HG02870 (cell line): Measurements from ENCODE around the gene IGF1R.

Experiments
- ATAC-seq: cut with Tn5 transposase; IDR thresholded peaks from one replicate; pipeline ENCODE4 v1.9.1; 2021; ENCODE audit warnings: mild to moderate bottlenecking, moderate library complexity; ENCODE audit not compliant: unreplicated experiment

The IGF1R gene

GRCh38 chr15:98772895-98773294 lies 124.6 kb downstream of the IGF1R start:
- no peak for ATAC-seq

- no peak for ATAC-seq
Measured at GRCh38 chr15:98773616-98774015, 125.3 kb downstream of the IGF1R start.

- ATAC-seq = no peak
Measured at GRCh38 chr15:98774756-98775497, 126.6 kb downstream of the IGF1R start.

GRCh38 chr15:98775498-98776230 lies 127.3 kb downstream of the IGF1R start:
- no peak for ATAC-seq

GRCh38 chr15:98776607-98777281 lies 128.4 kb downstream of the IGF1R start:
- peak; percentile 75 for ATAC-seq

- ATAC-seq = no peak
Measured at GRCh38 chr15:98777426-98777825, 129.1 kb downstream of the IGF1R start.

- no peak for ATAC-seq
Measured at GRCh38 chr15:98778263-98778959, 130.1 kb downstream of the IGF1R start.

GRCh38 chr15:98778960-98779359 lies 130.6 kb downstream of the IGF1R start:
- ATAC-seq = no peak

- ATAC-seq = peak; percentile 57
Measured at GRCh38 chr15:98779463-98780071, 131.2 kb downstream of the IGF1R start.

GRCh38 chr15:98781838-98782237 lies 133.5 kb downstream of the IGF1R start:
- ATAC-seq = no peak

GRCh38 chr15:98782801-98783200 lies 134.5 kb downstream of the IGF1R start:
- ATAC-seq = no peak

GRCh38 chr15:98785431-98785806 lies 137.1 kb downstream of the IGF1R start:
- ATAC-seq = no peak

GRCh38 chr15:98785807-98786621 lies 137.7 kb downstream of the IGF1R start:
- ATAC-seq = peak; percentile 80

GRCh38 chr15:98786717-98787116 lies 138.4 kb downstream of the IGF1R start:
- ATAC-seq = peak; percentile 11

- ATAC-seq = no peak
Measured at GRCh38 chr15:98787194-98787593, 138.9 kb downstream of the IGF1R start.

GRCh38 chr15:98787936-98788757 lies 139.8 kb downstream of the IGF1R start:
- no peak for ATAC-seq

GRCh38 chr15:98789020-98789419 lies 140.7 kb downstream of the IGF1R start:
- no peak for ATAC-seq

GRCh38 chr15:98790270-98790669 lies 141.9 kb downstream of the IGF1R start:
- no peak for ATAC-seq

GRCh38 chr15:98791046-98791701 lies 142.8 kb downstream of the IGF1R start:
- ATAC-seq = no peak
